GM21381 (cell line): ENCODE results near the gene PCDHB1.

Experiments used
- ATAC-seq: cut with Tn5 transposase; IDR thresholded peaks from one replicate; pipeline ENCODE4 v1.9.1; 2021; ENCODE audit warnings: mild to moderate bottlenecking, moderate library complexity; ENCODE audit not compliant: unreplicated experiment

Gene PCDHB1

GRCh38 chr5:141050622-141051520 is at the start of gene PCDHB1:
PCDHB1 (plus strand) TSS chr5:141051374; CDS start chr5:141051471, 97 bp downstream.
- ATAC-seq: no peak

- ATAC-seq: no peak
These were observed 49.7 kb upstream of the PCDHB1 start for GRCh38 chr5:141001446-141001843.

- no peak for ATAC-seq
These were observed 49.1 kb upstream of the PCDHB1 start for GRCh38 chr5:141001844-141002604.

- no peak for ATAC-seq
These were observed 48.6 kb upstream of the PCDHB1 start for GRCh38 chr5:141002605-141002965.

- no peak for ATAC-seq
These were observed 48.1 kb upstream of the PCDHB1 start for GRCh38 chr5:141003031-141003430.

- no peak for ATAC-seq
These were observed 47.2 kb upstream of the PCDHB1 start for GRCh38 chr5:141003791-141004611.

GRCh38 chr5:141007791-141008190 is 43.4 kb upstream of the PCDHB1 start:
- no peak for ATAC-seq

GRCh38 chr5:141010047-141010793 is 41.0 kb upstream of the PCDHB1 start:
- no peak for ATAC-seq

- no peak for ATAC-seq
These were observed 33.2 kb upstream of the PCDHB1 start for GRCh38 chr5:141017943-141018342.

GRCh38 chr5:141022384-141022783 is 28.8 kb upstream of the PCDHB1 start:
- ATAC-seq: no peak

GRCh38 chr5:141031006-141031405 is 20.2 kb upstream of the PCDHB1 start:
- ATAC-seq: no peak

- no peak for ATAC-seq
These were observed 18.5 kb upstream of the PCDHB1 start for GRCh38 chr5:141032626-141033025.

GRCh38 chr5:141039061-141039460 is 12.1 kb upstream of the PCDHB1 start:
- ATAC-seq: no peak

- ATAC-seq: no peak
These were observed 11.7 kb upstream of the PCDHB1 start for GRCh38 chr5:141039517-141039916.

GRCh38 chr5:141040093-141040770 is 10.9 kb upstream of the PCDHB1 start:
- no peak for ATAC-seq

GRCh38 chr5:141040771-141041426 is 10.3 kb upstream of the PCDHB1 start:
- ATAC-seq: no peak

GRCh38 chr5:141041427-141041785 is 9.8 kb upstream of the PCDHB1 start:
- ATAC-seq: no peak

- ATAC-seq: no peak
These were observed 8.6 kb upstream of the PCDHB1 start for GRCh38 chr5:141042555-141042954.

- no peak for ATAC-seq
These were observed 320 bp downstream of the PCDHB1 start for GRCh38 chr5:141051521-141051866.

GRCh38 chr5:141077826-141078225 is 26.7 kb downstream of the PCDHB1 start:
- ATAC-seq: no peak
